GM12873 (cell line): ENCODE results near the gene WDFY4.

ENCODE experiments used
- TF ChIP-seq, protein P1 (sequence below): IDR thresholded peaks from 2 replicates; pipeline ENCODE4 v1.5.1; 2012; ENCODE audit warnings: low read depth, mild to moderate bottlenecking, moderate library complexity, low read length, control low read depth; ENCODE audit not compliant: insufficient read depth; ENCODE audit errors: missing control alignments

The WDFY4 gene

DNA sequence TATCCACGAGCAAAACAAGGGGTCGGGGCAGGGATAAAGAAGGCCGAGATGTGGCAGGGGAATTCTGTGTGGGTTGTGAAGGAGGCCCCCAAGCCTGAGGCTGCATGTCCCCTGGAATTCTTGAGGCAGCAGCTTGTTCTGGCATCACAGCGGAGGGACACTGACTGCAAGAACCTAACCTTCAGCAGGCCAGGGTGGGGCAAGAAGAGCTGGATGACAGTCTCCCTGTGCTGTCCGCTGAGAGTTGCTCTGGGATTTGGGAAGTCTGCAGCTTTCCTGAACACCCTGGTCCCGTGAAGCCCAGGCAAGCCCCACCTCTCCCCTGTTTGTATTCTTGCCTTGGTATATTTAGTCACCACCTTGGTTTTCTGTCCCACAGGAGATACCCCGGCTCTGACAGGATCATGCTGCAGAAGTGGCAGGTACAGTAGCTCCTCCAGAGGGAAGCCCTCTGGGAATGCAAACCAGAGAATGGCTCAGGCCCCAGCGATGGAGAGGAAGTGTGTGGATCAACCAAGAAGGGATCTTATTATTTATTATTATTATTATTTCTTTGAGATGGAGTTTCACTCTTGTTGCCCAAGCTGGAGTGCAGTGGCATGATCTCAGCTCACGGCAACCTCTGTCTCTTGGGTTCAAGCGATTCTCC, 256.9 kb downstream of the WDFY4 start:
- TF ChIP-seq, protein P1, sequence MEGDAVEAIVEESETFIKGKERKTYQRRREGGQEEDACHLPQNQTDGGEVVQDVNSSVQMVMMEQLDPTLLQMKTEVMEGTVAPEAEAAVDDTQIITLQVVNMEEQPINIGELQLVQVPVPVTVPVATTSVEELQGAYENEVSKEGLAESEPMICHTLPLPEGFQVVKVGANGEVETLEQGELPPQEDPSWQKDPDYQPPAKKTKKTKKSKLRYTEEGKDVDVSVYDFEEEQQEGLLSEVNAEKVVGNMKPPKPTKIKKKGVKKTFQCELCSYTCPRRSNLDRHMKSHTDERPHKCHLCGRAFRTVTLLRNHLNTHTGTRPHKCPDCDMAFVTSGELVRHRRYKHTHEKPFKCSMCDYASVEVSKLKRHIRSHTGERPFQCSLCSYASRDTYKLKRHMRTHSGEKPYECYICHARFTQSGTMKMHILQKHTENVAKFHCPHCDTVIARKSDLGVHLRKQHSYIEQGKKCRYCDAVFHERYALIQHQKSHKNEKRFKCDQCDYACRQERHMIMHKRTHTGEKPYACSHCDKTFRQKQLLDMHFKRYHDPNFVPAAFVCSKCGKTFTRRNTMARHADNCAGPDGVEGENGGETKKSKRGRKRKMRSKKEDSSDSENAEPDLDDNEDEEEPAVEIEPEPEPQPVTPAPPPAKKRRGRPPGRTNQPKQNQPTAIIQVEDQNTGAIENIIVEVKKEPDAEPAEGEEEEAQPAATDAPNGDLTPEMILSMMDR, result no peak

GRCh38 chr10:48943096-48943495, 258.4 kb downstream of the WDFY4 start:
- TF ChIP-seq, protein P1, result no peak

GRCh38 chr10:48944171-48944570, 259.5 kb downstream of the WDFY4 start:
- TF ChIP-seq, protein P1, result no peak

- TF ChIP-seq, protein P1, result no peak
These were observed 260.9 kb downstream of the WDFY4 start for GRCh38 chr10:48945441-48946130.

DNA sequence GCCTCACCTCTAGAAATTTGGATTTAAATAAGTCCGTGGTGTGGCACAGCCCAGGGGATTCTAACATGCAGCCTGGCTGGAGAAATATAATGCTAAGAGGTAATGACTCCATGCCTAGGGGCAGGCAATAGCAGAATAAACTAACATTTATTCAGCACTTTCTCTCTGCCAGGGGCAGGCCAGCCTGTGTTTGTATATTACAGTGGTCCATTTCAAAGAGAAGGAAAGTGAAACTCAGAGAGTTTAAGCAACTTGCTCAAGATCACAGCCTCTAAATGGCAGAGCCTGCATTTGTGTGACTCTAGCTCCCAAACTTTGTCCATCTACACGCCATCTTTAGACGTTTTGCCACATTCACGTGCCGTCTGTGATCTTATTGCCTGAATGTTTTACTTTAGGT, 261.7 kb downstream of the WDFY4 start:
- TF ChIP-seq, protein P1, result no peak

DNA sequence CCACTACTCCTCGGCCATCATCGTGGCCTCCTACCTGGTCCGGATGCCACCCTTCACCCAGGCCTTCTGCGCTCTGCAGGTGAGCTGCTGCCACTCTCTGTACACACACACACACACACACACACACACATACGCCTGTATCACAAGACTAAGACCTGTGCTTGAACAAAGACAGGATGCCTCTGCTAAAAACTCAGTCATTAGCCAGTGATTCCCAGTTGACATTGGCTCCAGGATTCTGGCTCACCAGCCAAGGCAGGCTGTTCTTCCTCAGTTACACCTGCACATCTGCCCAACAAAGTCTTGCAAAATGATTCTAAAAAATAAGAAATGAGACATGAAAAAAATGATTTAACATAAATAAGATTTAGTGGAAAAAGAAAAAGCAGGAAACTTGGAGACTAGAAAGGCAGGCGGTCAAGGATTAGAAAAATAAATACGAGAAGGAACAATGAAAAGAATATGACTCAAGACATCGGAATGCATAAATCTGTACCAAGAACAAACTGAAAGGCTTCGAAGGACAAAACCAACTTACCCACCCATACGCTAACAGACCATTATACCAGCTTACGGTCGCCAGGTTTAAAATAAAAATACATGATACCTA, 262.3 kb downstream of the WDFY4 start:
- TF ChIP-seq, protein P1, result no peak

DNA sequence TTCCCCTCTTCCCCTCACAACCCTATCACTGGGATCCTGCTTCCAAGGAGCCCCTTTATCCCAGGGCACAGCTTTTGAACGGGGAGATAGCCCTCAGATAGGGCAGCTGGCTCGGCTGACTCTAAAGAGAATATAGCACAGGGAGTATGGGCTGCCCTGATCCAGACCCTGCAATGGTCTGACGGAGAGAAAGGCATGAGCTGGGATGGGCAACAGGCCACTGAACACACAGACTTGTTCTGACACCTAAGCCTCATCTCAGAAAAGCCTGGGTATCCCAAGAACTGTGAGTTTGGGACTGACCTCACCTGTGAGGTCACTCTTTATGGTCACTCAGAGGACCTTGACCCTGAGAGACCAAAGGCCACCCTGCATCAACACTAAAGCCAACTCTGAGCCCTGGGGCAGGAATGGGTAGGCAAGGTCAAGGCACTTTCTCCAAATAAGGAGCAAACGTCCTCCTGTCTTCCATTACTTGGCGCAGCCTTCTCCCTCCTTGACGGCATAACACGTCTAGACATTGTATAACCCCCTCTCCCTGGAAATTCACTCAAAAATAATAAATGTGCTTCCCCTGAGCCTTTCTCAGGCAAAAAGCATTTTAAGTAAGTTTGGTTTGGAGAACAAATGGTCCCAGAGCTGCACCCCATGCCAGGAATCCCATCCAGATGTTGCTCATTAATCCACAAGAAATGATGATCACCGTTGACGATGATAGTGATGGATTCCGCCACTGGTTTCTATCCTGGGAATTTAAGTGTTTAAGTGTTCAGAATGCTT, 263.2 kb downstream of the WDFY4 start:
- TF ChIP-seq, protein P1, result no peak
